ENCODE measurements around the gene GALNT1.

DNA sequence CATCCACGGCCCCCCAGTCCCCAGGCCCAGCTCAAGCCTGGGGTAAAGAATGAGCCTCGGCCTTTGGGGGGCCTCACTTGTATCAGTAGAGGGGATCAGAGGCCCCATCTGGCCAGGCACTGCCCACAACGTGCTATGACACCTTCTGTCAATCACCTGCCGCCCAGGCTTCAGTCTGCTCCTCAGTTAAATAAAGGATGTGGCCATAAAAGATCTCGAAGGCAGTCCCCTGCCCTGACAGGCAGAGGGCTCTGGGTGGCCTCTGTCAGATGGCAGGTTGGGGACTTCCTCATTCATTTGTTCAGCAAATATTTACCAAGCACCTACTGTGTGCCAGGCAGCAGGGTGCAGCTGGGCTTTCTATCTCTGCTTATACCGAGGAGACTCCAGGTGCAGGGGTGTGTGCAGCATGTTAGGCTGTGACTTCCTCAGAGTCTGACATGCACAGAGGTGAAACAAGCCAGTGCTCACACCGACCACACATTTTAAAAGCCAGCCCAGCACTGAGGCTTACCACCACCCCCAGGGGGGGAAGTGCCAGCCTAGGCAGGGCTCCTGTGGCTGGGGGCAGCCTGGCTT lies 166.4 kb downstream of the GALNT1 start:
- no peak for TF ChIP-seq CTCF (IDR thresholded peaks at IDR 0.05; ENCODE audit: low read depth, low read length, poor library complexity, severe bottlenecking)
- no peak for TF ChIP-seq EZH2phosphoT487 (IDR thresholded peaks at IDR 0.05; ENCODE audit: borderline replicate concordance, low read length)
